HEK293 (cell line): ENCODE data around the gene ZBP1.

Experiments used
- CTCF ChIA-PET: fragments of 350-600 bp; formaldehyde crosslinking; extraction: SDS; loops from one replicate; lab custom pipeline; 2021; ENCODE audit warnings: antibody characterized with exemption; lab: Yijun Ruan, JAX
- POLR2A ChIA-PET: fragments of 300-600 bp; formaldehyde crosslinking; extraction: SDS; loops from one replicate; lab custom pipeline; 2020; ENCODE audit warnings: antibody characterized with exemption, inconsistent platforms; lab: Yijun Ruan, JAX
- H3K27ac ChIP-seq: fragments of 200-500 bp; sonication (Bioruptor generic); 2 replicates; pipeline ENCODE4 v1.5.1; 2014; ENCODE audit warnings: low read depth, low read length, control low read depth, inconsistent platforms; ENCODE audit errors: extremely low read depth
- H3K36me3 ChIP-seq, 2 experiments: fragments of 200-500 bp in 1 of 2; sonication (Bioruptor generic) in 1 of 2; 1 replicate in 1 of 2; 2 replicates in 1 of 2; pipeline ENCODE4 v1.5.1; 2014 to 2017; ENCODE audit warnings: inconsistent platforms in 2 of 2, low read length in 2 of 2; ENCODE audit not compliant: control insufficient read depth in 2 of 2, insufficient read depth in 1 of 2
- H3K4me1 ChIP-seq: fragments of 200-500 bp; sonication (Bioruptor generic); 2 replicates; pipeline ENCODE4 v1.5.1; 2014; ENCODE audit warnings: mild to moderate bottlenecking, low read length, inconsistent platforms; ENCODE audit not compliant: control insufficient read depth, insufficient read depth
- H3K4me3 ChIP-seq: 2 replicates; pipeline ENCODE4 v1.5.1; 2011; ENCODE audit warnings: low read depth, mild to moderate bottlenecking, control low read depth, low read length, moderate library complexity
- H3K9me3 ChIP-seq: fragments of 200-500 bp; sonication (Bioruptor generic); 2 replicates; pipeline ENCODE4 v1.5.1; 2014; ENCODE audit warnings: low read depth, low read length, inconsistent platforms; ENCODE audit not compliant: control insufficient read depth, insufficient read depth
- SCRT1 ChIP-seq: fragments of 450-650 bp; formaldehyde crosslinking; IDR thresholded peaks from 2 replicates; pipeline ENCODE4 v1.5.1; 2016; ENCODE audit warnings: missing biosample characterization, missing genetic modification characterization, borderline replicate concordance
- ZBTB44 ChIP-seq: fragments of 450-650 bp; IDR thresholded peaks from 2 replicates; pipeline ENCODE4 v1.5.1; 2018; ENCODE audit warnings: missing biosample characterization, mild to moderate bottlenecking, missing genetic modification characterization
- ZNF174 ChIP-seq: fragments of 450-650 bp; formaldehyde crosslinking; IDR thresholded peaks from 2 replicates; pipeline ENCODE4 v1.5.0; 2017; ENCODE audit warnings: missing biosample characterization, mild to moderate bottlenecking, missing genetic modification characterization
- ZNF221 ChIP-seq: fragments of 450-650 bp; formaldehyde crosslinking; IDR thresholded peaks from 2 replicates; pipeline ENCODE4 v1.5.1; 2017; ENCODE audit warnings: missing biosample characterization, missing genetic modification characterization, borderline replicate concordance
- ZNF239 ChIP-seq: fragments of 450-650 bp; formaldehyde crosslinking; IDR thresholded peaks from 2 replicates; pipeline ENCODE4 v1.5.1; 2016; ENCODE audit warnings: missing biosample characterization, missing genetic modification characterization
- ZNF274 ChIP-seq, 2 experiments: fragments of 200-500 bp in 1 of 2; fragments of 450-650 bp in 1 of 2; sonication (Bioruptor generic) in 1 of 2; formaldehyde crosslinking in 1 of 2; IDR thresholded peaks; 2 replicates each; pipeline versions ENCODE4 v1.5.1 to v1.6.1; 2014 to 2016; ENCODE audit warnings: borderline replicate concordance in 1 of 2, inconsistent platforms in 1 of 2, low read length in 1 of 2, missing biosample characterization in 1 of 2, missing genetic modification characterization in 1 of 2
- ZNF280D ChIP-seq: fragments of 450-650 bp; formaldehyde crosslinking; IDR thresholded peaks from 2 replicates; pipeline ENCODE4 v1.5.1; 2016; ENCODE audit warnings: missing biosample characterization, missing genetic modification characterization
- ZNF37A ChIP-seq: fragments of 450-650 bp; IDR thresholded peaks from 2 replicates; pipeline ENCODE4 v1.5.1; 2018; ENCODE audit warnings: missing biosample characterization, missing genetic modification characterization
- ZNF449 ChIP-seq: fragments of 450-650 bp; formaldehyde crosslinking; IDR thresholded peaks from 2 replicates; pipeline ENCODE4 v1.5.1; 2017; ENCODE audit warnings: missing biosample characterization, mild to moderate bottlenecking, missing genetic modification characterization, moderate library complexity
- ZNF561 ChIP-seq: fragments of 450-650 bp; IDR thresholded peaks from 2 replicates; pipeline ENCODE4 v1.5.1; 2018; ENCODE audit warnings: missing biosample characterization, missing genetic modification characterization, borderline replicate concordance
- ZNF571 ChIP-seq: fragments of 450-650 bp; formaldehyde crosslinking; IDR thresholded peaks from 2 replicates; pipeline ENCODE4 v1.5.0; 2017; ENCODE audit warnings: missing biosample characterization, missing genetic modification characterization
- ZNF776 ChIP-seq: fragments of 450-650 bp; formaldehyde crosslinking; IDR thresholded peaks from 2 replicates; pipeline ENCODE4 v1.5.0; 2017; ENCODE audit warnings: missing biosample characterization, missing genetic modification characterization, borderline replicate concordance

Gene ZBP1

DNA sequence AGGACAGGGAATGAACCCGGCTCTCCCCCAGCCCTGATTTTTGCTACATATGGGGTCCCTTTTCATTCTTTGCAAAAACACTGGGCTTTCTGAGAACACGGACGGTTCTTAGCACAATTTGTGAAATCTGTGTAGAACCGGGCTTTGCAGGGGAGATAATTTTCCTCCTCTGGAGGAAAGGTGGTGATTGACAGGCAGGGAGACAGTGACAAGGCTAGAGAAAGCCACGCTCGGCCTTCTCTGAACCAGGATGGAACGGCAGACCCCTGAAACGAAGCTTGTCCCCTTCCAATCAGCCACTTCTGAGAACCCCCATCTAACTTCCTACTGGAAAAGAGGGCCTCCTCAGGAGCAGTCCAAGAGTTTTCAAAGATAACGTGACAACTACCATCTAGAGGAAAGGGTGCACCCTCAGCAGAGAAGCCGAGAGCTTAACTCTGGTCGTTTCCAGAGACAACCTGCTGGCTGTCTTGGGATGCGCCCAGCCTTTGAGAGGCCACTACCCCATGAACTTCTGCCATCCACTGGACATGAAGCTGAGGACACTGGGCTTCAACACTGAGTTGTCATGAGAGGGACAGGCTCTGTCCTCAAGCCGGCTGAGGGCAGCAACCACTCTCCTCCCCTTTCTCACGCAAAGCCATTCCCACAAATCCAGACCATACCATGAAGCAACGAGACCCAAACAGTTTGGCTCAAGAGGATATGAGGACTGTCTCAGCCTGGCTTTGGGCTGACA is 28.8 kb upstream of the ZBP1 start (continued):
- TF ChIP-seq ZBTB44 (no peak), ZNF571 (tag by site-specific recombination) (no peak), SCRT1 (tag by site-specific recombination) (no peak), ZNF280D (tag by site-specific recombination) (no peak), ZNF37A (no peak), ZNF776 (tag by site-specific recombination) (no peak), ZNF274 (IDR thresholded peaks at IDR 0.05; ENCODE audit: low read length) (no peak), ZNF274 (tag by site-specific recombination; IDR thresholded peaks at IDR 0.05; ENCODE audit: borderline replicate concordance) (no peak), ZNF221 (no peak), ZNF561 (tag by site-specific recombination) (no peak), ZNF449 (tag by site-specific recombination) (no peak)

DNA sequence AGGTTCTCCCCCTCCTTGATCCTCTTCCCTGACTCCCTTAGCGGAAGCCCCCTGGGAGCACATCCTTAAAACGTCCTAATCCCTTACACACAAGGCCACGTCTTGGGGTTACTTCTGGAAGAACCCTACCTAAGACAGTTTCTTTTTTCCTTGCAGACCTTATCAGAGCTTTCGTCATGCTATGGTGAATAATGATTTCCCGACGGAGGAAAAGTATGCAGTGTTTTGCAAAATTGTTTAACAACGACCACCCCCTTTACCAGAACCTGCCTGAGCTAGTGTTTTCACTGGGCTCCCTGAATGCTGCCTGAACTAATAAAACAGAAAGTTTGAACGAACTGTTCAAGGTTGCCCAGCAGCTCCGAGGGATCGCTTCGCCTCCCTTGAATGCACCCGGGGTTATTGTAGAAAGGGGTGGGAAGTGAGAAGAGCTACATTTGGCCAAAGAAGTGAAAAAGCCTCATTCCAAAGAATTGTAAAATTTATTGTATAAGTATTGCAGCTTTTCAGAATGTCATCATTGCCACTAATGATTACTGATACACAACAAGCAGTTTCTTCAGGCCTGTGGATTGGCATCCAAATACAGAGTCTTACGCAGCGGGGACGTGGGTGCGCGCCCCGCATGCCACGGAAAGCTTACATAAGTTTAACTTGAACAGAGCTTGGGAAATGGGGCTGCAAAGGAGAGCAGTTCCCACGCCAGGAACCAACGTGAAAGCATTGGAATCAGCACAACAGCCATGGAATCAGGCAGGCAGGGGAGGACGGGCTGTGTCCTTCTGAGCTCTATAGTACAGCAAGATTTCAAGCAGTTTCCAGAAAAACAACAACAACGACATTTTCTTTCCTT is 27.9 kb upstream of the ZBP1 start:
- Histone ChIP-seq H3K27ac (no peak overlapping the region), H3K4me1 (no peaks in the 10 kb centered on the region), H3K4me3 (no peak overlapping the region), H3K9me3 (no peaks in the 10 kb centered on the region), H3K36me3 (peaks cover 0 to 26% of the 10 kb centered on the region in 2 experiments; a peak in 1 of 3 replicates)
- ChIA-PET CTCF (interaction anchor here (0.5 to 3.1 kb wide), 2 partner anchors 62 to 439 kb away, joined by 3 to 19 read pairs; partner anchors contain the start of gene PMEPA1), POLR2A (no interaction called here)
- TF ChIP-seq ZNF174 (tag by site-specific recombination) (no peak), ZNF239 (tag by site-specific recombination) (peak; percentile 96)
